H1 (cell line): Measurements from ENCODE around the gene MLN. TPM values are rescaled to one million over a fixed set of nuclear protein-coding genes. Genes with fewer than 3 reads are reported as not detected.

ENCODE experiments used
- CTCF ChIA-PET: fragments of 300-600 bp; sonication (Branson Sonifier 250); formaldehyde crosslinking; loops from one replicate; lab custom pipeline; 2021; ENCODE audit not compliant: partially characterized antibody; lab: Charles Lee
- POLR2A ChIA-PET: fragments of 300-600 bp; sonication (Branson Sonifier 250); formaldehyde crosslinking; loops from one replicate; lab custom pipeline; 2021; ENCODE audit warnings: inconsistent platforms; ENCODE audit not compliant: partially characterized antibody; lab: Charles Lee
- DNase-seq, 2 experiments: peaks; one replicate each; pipeline versions ENCODE4 v3.0.0 to v3.0.0-alpha.2; 2010 to 2022; ENCODE audit warnings: low spot score in 2 of 2, low read depth in 1 of 2, mixed read lengths in 1 of 2
- FAIRE-seq: peaks from 2 replicates; lab custom pipeline; 2011; peaks lifted over from hg19 to GRCh38; lab: Jason Lieb, UNC
- H2AFZ ChIP-seq: 2 replicates; pipeline ENCODE4 v1.8.1; 2012; ENCODE audit warnings: low read length, inconsistent platforms
- H2AK5ac ChIP-seq: 2 replicates; pipeline ENCODE4 v1.6.1; 2013; ENCODE audit warnings: low read depth, low read length
- H2BK120ac ChIP-seq: replicated peaks from 2 replicates; pipeline ENCODE3; 2013; ENCODE audit warnings: low read depth, low read length, inconsistent platforms
- H2BK12ac ChIP-seq: 2 replicates; pipeline ENCODE4 v1.6.1; 2013; ENCODE audit warnings: low read depth, low read length
- H2BK15ac ChIP-seq: 2 replicates; pipeline ENCODE4 v1.6.1; 2013; ENCODE audit warnings: low read length
- H2BK20ac ChIP-seq: 2 replicates; pipeline ENCODE4 v1.6.1; 2013; ENCODE audit warnings: low read length
- H2BK5ac ChIP-seq: 2 replicates; pipeline ENCODE4 v1.6.1; 2013; ENCODE audit warnings: low read depth, low read length
- H3K14ac ChIP-seq: 2 replicates; pipeline ENCODE4 v1.6.1; 2013; ENCODE audit warnings: inconsistent platforms; ENCODE audit not compliant: insufficient read length
- H3K18ac ChIP-seq: 2 replicates; pipeline ENCODE4 v1.6.1; 2013; ENCODE audit warnings: low read length; ENCODE audit errors: extremely low read depth
- H3K23ac ChIP-seq: 2 replicates; pipeline ENCODE4 v1.6.1; 2013; ENCODE audit warnings: inconsistent platforms; ENCODE audit not compliant: insufficient read length
- H3K23me2 ChIP-seq: 2 replicates; pipeline ENCODE4 v1.6.1; 2013; ENCODE audit warnings: low read depth, low read length
- H3K27ac ChIP-seq: 2 replicates; pipeline ENCODE4 v1.6.1; 2011; ENCODE audit warnings: low read depth, low read length, inconsistent platforms
- H3K27me3 ChIP-seq, 4 experiments: replicated peaks in 1 of 4; 1 replicate in 1 of 4; 2 replicates in 3 of 4; pipeline versions ENCODE4 v1.6.1 to v1.8.1; 2011 to 2013; ENCODE audit warnings: low read length in 3 of 4, mild to moderate bottlenecking in 3 of 4, inconsistent platforms in 2 of 4, mixed read lengths in 2 of 4, moderate library complexity in 1 of 4; ENCODE audit not compliant: control insufficient read depth in 3 of 4, insufficient read depth in 3 of 4; ENCODE audit errors: extremely low read depth in 1 of 4
- H3K36me3 ChIP-seq, 4 experiments: 2 replicates each; pipeline versions ENCODE4 v1.6.1 to v1.8.1; 2011 to 2013; ENCODE audit warnings: mild to moderate bottlenecking in 4 of 4, low read length in 3 of 4, moderate library complexity in 2 of 4, control low read depth in 1 of 4, inconsistent platforms in 1 of 4; ENCODE audit not compliant: insufficient read depth in 4 of 4, control insufficient read depth in 2 of 4
- H3K4ac ChIP-seq: replicated peaks from 2 replicates; pipeline ENCODE3; 2013; ENCODE audit warnings: low read length, low read depth, mixed read lengths, inconsistent platforms; ENCODE audit not compliant: insufficient read length
- H3K4me1 ChIP-seq, 4 experiments: replicated peaks in 1 of 4; 1 replicate in 1 of 4; 2 replicates in 3 of 4; pipeline versions ENCODE4 v1.6.1 to v1.8.1; 2011 to 2013; ENCODE audit warnings: low read length in 3 of 4, inconsistent platforms in 2 of 4, mixed read lengths in 1 of 4; ENCODE audit not compliant: insufficient read depth in 4 of 4, control insufficient read depth in 3 of 4
- H3K4me2 ChIP-seq, 2 experiments: 2 replicates each; pipeline versions ENCODE4 v1.6.1 to v1.8.1; 2011 to 2013; ENCODE audit warnings: low read depth in 2 of 2, low read length in 2 of 2, control low read depth in 1 of 2, inconsistent platforms in 1 of 2, mild to moderate bottlenecking in 1 of 2; ENCODE audit not compliant: insufficient read depth in 1 of 2
- H3K4me3 ChIP-seq, 4 experiments: fragments of 200-600, 300-600 bp in 1 of 4; sonication (generic), shearing (Covaris generic), sonication (Bioruptor Twin) in 1 of 4; 2 replicates each; pipeline versions ENCODE4 v1.5.1 to v1.8.1; 2011 to 2016; ENCODE audit warnings: low read length in 4 of 4, low read depth in 3 of 4, control low read depth in 2 of 4, inconsistent platforms in 2 of 4, mild to moderate bottlenecking in 2 of 4, mixed read lengths in 1 of 4, moderate library complexity in 1 of 4; ENCODE audit not compliant: insufficient read depth in 2 of 4; ENCODE audit errors: extremely low read depth in 1 of 4
- H3K56ac ChIP-seq: replicated peaks from 2 replicates; pipeline ENCODE3; 2013; ENCODE audit warnings: low read depth, mild to moderate bottlenecking, mixed read lengths, low read length, inconsistent platforms; ENCODE audit not compliant: insufficient read length
- H3K79me1 ChIP-seq: 2 replicates; pipeline ENCODE4 v1.6.1; 2013; ENCODE audit warnings: low read depth, low read length, control low read depth
- H3K79me2 ChIP-seq, 2 experiments: 2 replicates each; pipeline versions ENCODE4 v1.6.1 to v1.8.1; 2012 to 2013; ENCODE audit warnings: low read length in 2 of 2, mild to moderate bottlenecking in 2 of 2, inconsistent platforms in 1 of 2; ENCODE audit not compliant: insufficient read depth in 2 of 2, control insufficient read depth in 1 of 2
- H3K9ac ChIP-seq, 4 experiments: replicated peaks in 1 of 4; 1 replicate in 1 of 4; 2 replicates in 3 of 4; pipeline versions ENCODE4 v1.6.1 to v1.8.1; 2011 to 2013; ENCODE audit warnings: low read depth in 3 of 4, low read length in 3 of 4, control low read depth in 2 of 4, mild to moderate bottlenecking in 2 of 4, moderate library complexity in 2 of 4, inconsistent platforms in 1 of 4; ENCODE audit errors: extremely low read depth in 1 of 4
- H3K9me3 ChIP-seq, 2 experiments: 2 replicates each; pipeline versions ENCODE4 v1.6.1 to v1.8.1; 2012 to 2013; ENCODE audit warnings: mild to moderate bottlenecking in 2 of 2, moderate library complexity in 2 of 2, control low read depth in 1 of 2, inconsistent platforms in 1 of 2, low read depth in 1 of 2, low read length in 1 of 2, mixed read lengths in 1 of 2; ENCODE audit not compliant: insufficient read depth in 2 of 2
- H4K20me1 ChIP-seq, 2 experiments: replicated peaks in 1 of 2; 2 replicates each; pipeline versions ENCODE3 to v1.8.1; 2011 to 2013; ENCODE audit warnings: inconsistent platforms in 2 of 2, low read length in 2 of 2, mild to moderate bottlenecking in 1 of 2; ENCODE audit not compliant: insufficient read depth in 2 of 2, control insufficient read depth in 1 of 2
- H4K5ac ChIP-seq: 2 replicates; pipeline ENCODE4 v1.6.1; 2013; ENCODE audit warnings: low read length, low read depth, mixed read lengths, inconsistent platforms; ENCODE audit not compliant: insufficient read length
- H4K8ac ChIP-seq: 2 replicates; pipeline ENCODE4 v1.8.0; 2013; ENCODE audit warnings: mild to moderate bottlenecking, moderate library complexity, low read length, inconsistent platforms; ENCODE audit not compliant: insufficient read depth; ENCODE audit errors: extremely low read depth
- H4K91ac ChIP-seq: replicated peaks from 2 replicates; pipeline ENCODE3; 2013; ENCODE audit warnings: low read length, mixed read lengths, inconsistent platforms; ENCODE audit not compliant: insufficient read length
- ATF3 ChIP-seq: IDR thresholded peaks from 2 replicates; pipeline ENCODE4 v1.6.1; 2011; ENCODE audit warnings: low read depth, mild to moderate bottlenecking, low read length; ENCODE audit not compliant: insufficient read depth
- CBX5 ChIP-seq: fragments of 300-800, 300-1000 bp; sonication (generic); IDR thresholded peaks from 2 replicates; pipeline ENCODE4 v1.7.1; 2016; ENCODE audit warnings: antibody characterized with exemption, low read length, low read depth
- EP300 ChIP-seq, 2 experiments: IDR thresholded peaks; 1 replicate in 1 of 2; 2 replicates in 1 of 2; pipeline ENCODE4 v1.6.1; 2011 to 2012; ENCODE audit warnings: low read depth in 2 of 2, low read length in 2 of 2, mild to moderate bottlenecking in 2 of 2, borderline replicate concordance in 1 of 2, inconsistent platforms in 1 of 2, moderate library complexity in 1 of 2
- EZH2 ChIP-seq: fragments of 200-600 bp; sonication (generic); IDR thresholded peaks from 2 replicates; pipeline ENCODE4 v1.7.1; 2012; ENCODE audit warnings: low read depth, mild to moderate bottlenecking, moderate library complexity, low read length, inconsistent platforms; ENCODE audit not compliant: severe bottlenecking
- GABPA ChIP-seq: IDR thresholded peaks from 2 replicates; pipeline ENCODE4 v1.6.1; 2011; ENCODE audit warnings: mild to moderate bottlenecking, low read length, moderate library complexity, borderline replicate concordance; ENCODE audit not compliant: insufficient read depth
- HDAC2 ChIP-seq, 2 experiments: fragments of 300-600 bp in 1 of 2; sonication (generic) in 1 of 2; IDR thresholded peaks; 2 replicates each; pipeline ENCODE4 v1.6.1; 2011 to 2012; ENCODE audit warnings: low read depth in 2 of 2, low read length in 2 of 2, mild to moderate bottlenecking in 2 of 2, moderate library complexity in 2 of 2, borderline replicate concordance in 1 of 2, inconsistent platforms in 1 of 2
- JUND ChIP-seq: IDR thresholded peaks from 2 replicates; pipeline ENCODE4 v1.6.1; 2011; ENCODE audit warnings: mild to moderate bottlenecking, improper control_type of control experiment, low read length
- NANOG ChIP-seq: IDR thresholded peaks from 2 replicates; pipeline ENCODE4 v1.6.1; 2011; ENCODE audit warnings: low read length, low read depth, mild to moderate bottlenecking, inconsistent platforms; ENCODE audit not compliant: insufficient read depth, poor library complexity, severe bottlenecking
- POLR2AphosphoS5 ChIP-seq: IDR thresholded peaks from 2 replicates; pipeline ENCODE4 v1.6.1; 2011; ENCODE audit warnings: low read depth, low read length
- RAD21 ChIP-seq, 2 experiments: IDR thresholded peaks in 1 of 2; conservative IDR thresholded peaks in 1 of 2; 2 replicates each; pipeline ENCODE4 v1.6.1; 2011; ENCODE audit warnings: low read depth in 2 of 2, low read length in 2 of 2, improper control_type of control experiment in 1 of 2, inconsistent platforms in 1 of 2, mild to moderate bottlenecking in 1 of 2, moderate library complexity in 1 of 2
- SIN3A ChIP-seq, 2 experiments: IDR thresholded peaks in 1 of 2; conservative IDR thresholded peaks in 1 of 2; 2 replicates each; pipeline ENCODE4 v1.6.1; 2011 to 2012; ENCODE audit warnings: low read length in 2 of 2, improper control_type of control experiment in 1 of 2, low read depth in 1 of 2, mild to moderate bottlenecking in 1 of 2
- SIRT6 ChIP-seq: IDR thresholded peaks from one replicate; pipeline ENCODE4 v1.7.1; 2012; ENCODE audit warnings: low read length, inconsistent platforms
- WGBS, 2 experiments: shearing (Covaris generic) in 1 of 2; methylation state at CpG; one replicate each; pipeline versions ENCODE4 v1.1.6 to v1.1.7; 2013 to 2015; ENCODE audit warnings: low lambda C conversion rate in 2 of 2, mixed read lengths in 2 of 2, inconsistent platforms in 1 of 2, low coverage in 1 of 2, missing lambda C conversion rate in 1 of 2; ENCODE audit not compliant: insufficient replicate concordance in 2 of 2, insufficient coverage in 1 of 2, insufficient read length in 1 of 2; ENCODE audit errors: extremely low coverage in 1 of 2, missing lambda C conversion rate in 1 of 2; 5-methylcytosine and 5-hydroxymethylcytosine counted together
- polyA plus RNA-seq, 7 experiments: library from polyadenylated mRNA; depleted of rRNA in 3 of 7; stranded (reverse) in 5 of 7; unstranded in 2 of 7; fragments of >200 nt in 5 of 7; fragments of 200-250 nt in 2 of 7; gene quantifications; 1 replicate in 5 of 7; 2 replicates in 1 of 7; 4 replicates in 1 of 7; pipeline versions ENCODE4 v1.2.1 to v1.2.3, GENCODE V29; 2011 to 2013; ENCODE audit warnings: missing spikeins in 2 of 7, mixed read lengths in 2 of 7
- total RNA-seq: library from RNA; stranded (reverse); fragmentation: NEBNext Ultra II Directional; extraction: Animal tissue kit (Norgen Biotek cat#: 25700); gene quantifications from 2 replicates; pipeline ENCODE4 v1.2.1, GENCODE V29; 2021

Gene MLN
- total and polyA plus RNA-seq, 2 of the 8 experiments (the other 6 are each of a cell fraction or from before 2014, with no cell fraction given), result not detected

DNA sequence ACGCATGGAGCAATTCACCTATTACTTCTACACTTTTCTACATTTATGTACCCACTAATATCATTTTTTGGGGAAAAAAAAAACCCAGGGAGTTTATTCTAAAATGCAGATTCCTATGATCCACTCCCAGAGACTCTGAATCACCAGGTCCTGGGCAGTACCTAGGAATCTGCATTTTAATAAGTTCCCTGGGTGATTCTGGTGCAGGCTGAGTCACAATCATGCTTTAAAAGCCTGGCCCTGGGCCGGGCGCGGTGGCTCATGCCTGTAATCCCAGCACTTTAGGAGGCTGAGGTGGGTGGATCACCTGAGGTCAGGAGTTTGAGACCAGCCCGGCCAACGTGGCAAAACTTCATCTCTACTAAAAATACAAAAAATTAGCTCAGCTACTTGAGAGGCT, 43.3 kb upstream of the MLN start:
- no peak overlapping the region for H2AK5ac ChIP-seq
- TF ChIP-seq NANOG (no peak), RAD21 (IDR thresholded peaks at IDR 0.05 in 1 of 2, conservative IDR thresholded peaks at IDR 0.05 in 1 of 2; ENCODE audit: low read depth in 2 of 2, low read length in 2 of 2) (no peak), EP300 (IDR thresholded peaks at IDR 0.05; ENCODE audit: borderline replicate concordance in 1 of 2, low read depth in 2 of 2, low read length in 2 of 2) (no peak), ATF3 (no peak), POLR2AphosphoS5 (no peak), GABPA (no peak), JUND (no peak), EZH2 (no peak), SIRT6 (no peak), HDAC2 (IDR thresholded peaks at IDR 0.05; ENCODE audit: borderline replicate concordance in 1 of 2, low read depth in 2 of 2, low read length in 2 of 2) (no peak), SIN3A (conservative IDR thresholded peaks at IDR 0.05 in 1 of 2, IDR thresholded peaks at IDR 0.05 in 1 of 2; ENCODE audit: low read depth in 1 of 2, low read length in 2 of 2) (no peak), CBX5 (no peak)
- no peak overlapping the region for H4K91ac ChIP-seq
- no peak overlapping the region for H3K56ac ChIP-seq
- POLR2A ChIA-PET, result no interaction called here
- CTCF ChIA-PET, result interaction anchor here (1.2 to 11.6 kb wide), 5 partner anchors 9 to 211 kb away, joined by 3 to 87 read pairs (median 3); no protein-coding TSS in a partner anchor
- no peak overlapping the region for H3K4me2 ChIP-seq
- H3K23ac ChIP-seq, result no peak overlapping the region
- FAIRE-seq (no peak), DNase-seq (no peak)
- no peak overlapping the region for H3K4ac ChIP-seq
- H2AFZ ChIP-seq, result no peak overlapping the region
- H2BK15ac ChIP-seq, result no peak overlapping the region
- H3K9me3 ChIP-seq, result no peaks in the 10 kb centered on the region
- no peaks in the 10 kb centered on the region for H4K20me1 ChIP-seq
- no peak overlapping the region for H3K27ac ChIP-seq
- no peak overlapping the region for H2BK12ac ChIP-seq
- H3K27me3 ChIP-seq, result 0 out of 7 replicates have a peak, but pooled peaks cover 0 to 3% (median 0%) of the 10 kb centered on the region in 4 experiments
- H3K36me3 ChIP-seq, result no peaks in the 10 kb centered on the region
- no peaks in the 10 kb centered on the region for H3K79me2 ChIP-seq
- no peak overlapping the region for H3K9ac ChIP-seq
- H3K4me3 ChIP-seq, result no peak overlapping the region
- no peak overlapping the region for H2BK5ac ChIP-seq
- no peak overlapping the region for H4K5ac ChIP-seq
- H3K79me1 ChIP-seq, result no peaks in the 10 kb centered on the region
- no peak overlapping the region for H3K14ac ChIP-seq
- no peak overlapping the region for H4K8ac ChIP-seq
- 76% methylated on average over 6 of the region's 6 CpGs; no CpG with 5 or more reads in 1 of the 2 experiments for WGBS, 2 experiments
- H3K18ac ChIP-seq, result no peak overlapping the region
- no peak overlapping the region for H2BK20ac ChIP-seq
- peaks cover 0 to 5% (median under 1%) of the 10 kb centered on the region in 4 experiments; a peak in 5 of 7 replicates for H3K4me1 ChIP-seq
- H3K23me2 ChIP-seq, result no peaks in the 10 kb centered on the region
- no peak overlapping the region for H2BK120ac ChIP-seq
